H1 (cell line): ENCODE results near the gene SCIMP. TPM values are rescaled to one million over a fixed set of nuclear protein-coding genes. Genes with fewer than 3 reads are reported as not detected.

Source experiments
- CBX5 ChIP-seq: fragments of 300-800, 300-1000 bp; sonication (generic); IDR thresholded peaks from 2 replicates; pipeline ENCODE4 v1.7.1; 2016; ENCODE audit warnings: antibody characterized with exemption, low read length, low read depth
- CREB1 ChIP-seq: IDR thresholded peaks from 2 replicates; pipeline ENCODE4 v1.6.1; 2012; ENCODE audit warnings: inconsistent platforms
- EZH2 ChIP-seq: fragments of 200-600 bp; sonication (generic); IDR thresholded peaks from 2 replicates; pipeline ENCODE4 v1.7.1; 2012; ENCODE audit warnings: low read depth, mild to moderate bottlenecking, moderate library complexity, low read length, inconsistent platforms; ENCODE audit not compliant: severe bottlenecking
- JUND ChIP-seq: IDR thresholded peaks from 2 replicates; pipeline ENCODE4 v1.6.1; 2011; ENCODE audit warnings: mild to moderate bottlenecking, improper control_type of control experiment, low read length
- RAD21 ChIP-seq, 2 experiments: IDR thresholded peaks in 1 of 2; conservative IDR thresholded peaks in 1 of 2; 2 replicates each; pipeline ENCODE4 v1.6.1; 2011; ENCODE audit warnings: low read depth in 2 of 2, low read length in 2 of 2, improper control_type of control experiment in 1 of 2, inconsistent platforms in 1 of 2, mild to moderate bottlenecking in 1 of 2, moderate library complexity in 1 of 2
- SAP30 ChIP-seq: fragments of 300-600 bp; sonication (generic); IDR thresholded peaks from 2 replicates; pipeline ENCODE4 v1.7.1; 2012; ENCODE audit warnings: low read length, moderate library complexity, mild to moderate bottlenecking, inconsistent platforms; ENCODE audit not compliant: insufficient read depth, insufficient replicate concordance
- SIRT6 ChIP-seq: IDR thresholded peaks from one replicate; pipeline ENCODE4 v1.7.1; 2012; ENCODE audit warnings: low read length, inconsistent platforms
- SP4 ChIP-seq: IDR thresholded peaks from 2 replicates; pipeline ENCODE4 v1.6.1; 2012; ENCODE audit warnings: low read length, inconsistent platforms
- TAF7 ChIP-seq: optimal IDR thresholded peaks from 2 replicates; pipeline ENCODE3; 2011; ENCODE audit warnings: low read depth, mild to moderate bottlenecking, inconsistent platforms, low read length, moderate library complexity, borderline replicate concordance
- polyA plus RNA-seq, 7 experiments: library from polyadenylated mRNA; depleted of rRNA in 3 of 7; stranded (reverse) in 5 of 7; unstranded in 2 of 7; fragments of >200 nt in 5 of 7; fragments of 200-250 nt in 2 of 7; gene quantifications; 1 replicate in 5 of 7; 2 replicates in 1 of 7; 4 replicates in 1 of 7; pipeline versions ENCODE4 v1.2.1 to v1.2.3, GENCODE V29; 2011 to 2013; ENCODE audit warnings: missing spikeins in 2 of 7, mixed read lengths in 2 of 7
- total RNA-seq: library from RNA; stranded (reverse); fragmentation: NEBNext Ultra II Directional; extraction: Animal tissue kit (Norgen Biotek cat#: 25700); gene quantifications from 2 replicates; pipeline ENCODE4 v1.2.1, GENCODE V29; 2021

SCIMP gene
- total and polyA plus RNA-seq, 2 of the 8 experiments (the other 6 are each of a cell fraction or from before 2014, with no cell fraction given), result not detected

DNA sequence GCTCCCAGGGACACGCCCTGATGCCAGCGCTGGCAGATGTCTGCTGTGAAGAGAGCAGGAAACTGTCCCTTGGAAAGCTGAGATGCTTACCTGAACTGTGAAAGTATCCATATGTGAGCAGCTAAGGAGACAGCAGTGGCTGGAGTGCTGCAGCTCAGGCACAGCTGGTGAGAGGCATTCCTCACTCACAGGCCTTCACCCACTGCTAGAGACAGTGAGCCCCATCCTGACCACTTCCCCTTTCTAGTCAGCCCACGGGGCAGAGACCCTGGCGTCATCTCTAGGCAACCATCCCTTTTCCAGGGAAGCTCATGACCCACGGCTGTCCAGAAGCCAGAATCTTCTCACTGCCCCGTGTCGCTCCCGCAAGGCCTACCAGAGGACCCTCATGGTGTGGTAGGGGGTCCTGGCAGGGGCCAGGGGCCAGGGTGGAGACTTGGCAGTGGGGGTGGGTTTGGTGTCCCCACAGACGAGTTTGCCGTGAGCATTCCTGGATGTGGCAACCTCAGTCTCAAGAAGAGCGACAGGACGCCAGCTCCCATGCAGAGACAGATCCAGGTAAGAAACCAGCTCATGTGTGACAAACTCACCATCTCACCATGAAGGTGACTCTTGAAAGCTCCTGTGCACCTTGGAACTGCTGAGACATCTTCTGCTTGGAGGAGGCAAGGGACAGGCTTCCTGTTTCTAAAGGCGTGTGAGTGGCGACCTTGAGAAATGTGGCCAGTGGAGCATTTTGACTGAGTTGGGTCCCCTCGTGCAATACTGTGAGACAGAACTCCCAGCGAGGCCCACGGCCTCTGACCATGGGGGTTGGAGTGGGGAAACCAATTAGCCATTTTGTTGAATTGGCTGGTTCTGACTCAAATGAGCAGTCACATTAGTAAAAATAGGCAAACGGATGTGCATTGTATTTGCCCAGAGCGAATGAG, at the start of gene SCIMP (continued):
- TF ChIP-seq RAD21 (IDR thresholded peaks at IDR 0.05 in 1 of 2, conservative IDR thresholded peaks at IDR 0.05 in 1 of 2; ENCODE audit: low read depth in 2 of 2, low read length in 2 of 2), result no peak
- TF ChIP-seq SAP30, result no peak
- TF ChIP-seq JUND, result no peak
- no peak for TF ChIP-seq CREB1
- no peak for TF ChIP-seq CBX5
- no peak for TF ChIP-seq SP4
- no peak for TF ChIP-seq SIRT6
- TF ChIP-seq EZH2, result no peak
- TF ChIP-seq TAF7, result no peak
- TF ChIP-seq, all 59 proteins: peak for 0
